Neural cell (in vitro differentiated cells): ENCODE data around the gene CFAP299. TPM values are rescaled to one million over a fixed set of nuclear protein-coding genes. Genes with fewer than 3 reads are reported as not detected.

Source experiments
- H2AFZ ChIP-seq: fragments of 200-600, 300-800 bp; sonication (generic), shearing (Covaris generic); 2 replicates; pipeline ENCODE4 v1.6.0; 2014; ENCODE audit warnings: low read depth, mild to moderate bottlenecking, antibody characterized with exemption, low read length, moderate library complexity
- H3F3A ChIP-seq: fragments of 200-600 bp; shearing (Covaris generic); 2 replicates; pipeline ENCODE4 v1.6.1; 2016; ENCODE audit warnings: mild to moderate bottlenecking, moderate library complexity, mixed read lengths, antibody characterized with exemption, low read length; ENCODE audit not compliant: insufficient read depth, poor library complexity, severe bottlenecking
- H3K27ac ChIP-seq: fragments of 200-600, 300-800 bp; sonication (generic), shearing (Covaris generic); 2 replicates; pipeline ENCODE4 v1.5.1; 2014; ENCODE audit warnings: mild to moderate bottlenecking, low read length, moderate library complexity
- H3K27me3 ChIP-seq: fragments of 300-800, 200-600 bp; sonication (generic), shearing (Covaris generic); 2 replicates; pipeline ENCODE4 v1.6.0; 2014; ENCODE audit warnings: mild to moderate bottlenecking, low read depth, low read length, moderate library complexity; ENCODE audit not compliant: insufficient read depth
- H3K36me3 ChIP-seq: fragments of 300-800, 200-600 bp; sonication (generic), shearing (Covaris generic); 2 replicates; pipeline ENCODE4 v1.5.1; 2014; ENCODE audit warnings: mild to moderate bottlenecking, antibody characterized with exemption, low read length, moderate library complexity; ENCODE audit not compliant: insufficient read depth
- H3K4me2 ChIP-seq: fragments of 300-800, 200-600 bp; sonication (generic), shearing (Covaris generic); 2 replicates; pipeline ENCODE4 v1.6.0; 2014; ENCODE audit warnings: mild to moderate bottlenecking, low read length
- H3K4me3 ChIP-seq: fragments of 300-800, 200-600 bp; sonication (generic), shearing (Covaris generic); 2 replicates; pipeline ENCODE4 v1.5.1; 2014; ENCODE audit warnings: mild to moderate bottlenecking, low read length, moderate library complexity
- H3K79me2 ChIP-seq: fragments of 200-600 bp; shearing (Covaris generic); replicated peaks from 2 replicates; pipeline ENCODE4 v1.6.0; 2014; ENCODE audit warnings: mild to moderate bottlenecking, low read length, moderate library complexity; ENCODE audit not compliant: insufficient read depth
- H3K9ac ChIP-seq: fragments of 300-800, 200-600 bp; sonication (generic), shearing (Covaris generic); 2 replicates; pipeline ENCODE4 v1.6.1; 2016; ENCODE audit warnings: mild to moderate bottlenecking, low read length, mixed read lengths
- H3K9me2 ChIP-seq: fragments of 200-600 bp; shearing (Covaris generic); 2 replicates; pipeline ENCODE4 v1.6.1; 2016; ENCODE audit warnings: mild to moderate bottlenecking, low read length, mixed read lengths; ENCODE audit not compliant: insufficient read depth
- H3K9me3 ChIP-seq: fragments of 200-600, 300-800 bp; sonication (generic), shearing (Covaris generic); 2 replicates; pipeline ENCODE4 v1.6.1; 2016; ENCODE audit warnings: mild to moderate bottlenecking, mixed run types, low read length, moderate library complexity, mixed read lengths
- H4K20me1 ChIP-seq: fragments of 200-600 bp; shearing (Covaris generic); 2 replicates; pipeline ENCODE4 v1.6.1; 2016; ENCODE audit warnings: mild to moderate bottlenecking, mixed run types; ENCODE audit not compliant: insufficient read depth
- EP300 ChIP-seq: fragments of 450-650 bp; conservative IDR thresholded peaks from 2 replicates; pipeline ENCODE4 v1.6.1; 2014; ENCODE audit warnings: antibody characterized with exemption, mild to moderate bottlenecking, moderate library complexity; ENCODE audit not compliant: poor library complexity, severe bottlenecking
- EZH2 ChIP-seq: fragments of 200-600, 300-800 bp; shearing (Covaris generic), sonication (generic); IDR thresholded peaks from 2 replicates; pipeline ENCODE4 v1.6.1; 2014; ENCODE audit warnings: antibody characterized with exemption, low read length, borderline replicate concordance, mild to moderate bottlenecking; ENCODE audit not compliant: insufficient read depth, poor library complexity, severe bottlenecking
- MXI1 ChIP-seq: fragments of 450-650 bp; conservative IDR thresholded peaks from 2 replicates; pipeline ENCODE4 v1.6.1; 2014; ENCODE audit warnings: antibody characterized with exemption, mild to moderate bottlenecking; ENCODE audit not compliant: poor library complexity, severe bottlenecking
- POLR2AphosphoS5 ChIP-seq: IDR thresholded peaks from 2 replicates; pipeline ENCODE4 v1.6.1; 2012
- RAD21 ChIP-seq: fragments of 450-650 bp; conservative IDR thresholded peaks from 2 replicates; pipeline ENCODE4 v1.6.1; 2014; ENCODE audit warnings: antibody characterized with exemption, mild to moderate bottlenecking, moderate library complexity
- SMC3 ChIP-seq: fragments of 450-650 bp; conservative IDR thresholded peaks from 2 replicates; pipeline ENCODE4 v1.6.1; 2014; ENCODE audit warnings: antibody characterized with exemption, mild to moderate bottlenecking, moderate library complexity; ENCODE audit not compliant: poor library complexity
- TAF1 ChIP-seq: IDR thresholded peaks from 2 replicates; pipeline ENCODE4 v1.6.1; 2012; ENCODE audit warnings: low read depth
- polyA plus RNA-seq: library from polyadenylated mRNA; depleted of rRNA; stranded (reverse); fragments of >200 nt; gene quantifications from 2 replicates; pipeline ENCODE4 v1.2.3, GENCODE V29; 2014
- TF ChIP-seq, protein P1 (sequence below): fragments of 450-650 bp; IDR thresholded peaks from 2 replicates; pipeline ENCODE4 v1.5.1; 2014; ENCODE audit warnings: antibody characterized with exemption, mild to moderate bottlenecking, moderate library complexity; ENCODE audit not compliant: poor library complexity, severe bottlenecking
- TF ChIP-seq, protein P2 (sequence below): IDR thresholded peaks from 2 replicates; pipeline ENCODE4 v1.6.1; 2012; ENCODE audit warnings: borderline replicate concordance

Gene CFAP299
- polyA plus RNA-seq, 1 donor from 2014 or later, result not detected

DNA sequence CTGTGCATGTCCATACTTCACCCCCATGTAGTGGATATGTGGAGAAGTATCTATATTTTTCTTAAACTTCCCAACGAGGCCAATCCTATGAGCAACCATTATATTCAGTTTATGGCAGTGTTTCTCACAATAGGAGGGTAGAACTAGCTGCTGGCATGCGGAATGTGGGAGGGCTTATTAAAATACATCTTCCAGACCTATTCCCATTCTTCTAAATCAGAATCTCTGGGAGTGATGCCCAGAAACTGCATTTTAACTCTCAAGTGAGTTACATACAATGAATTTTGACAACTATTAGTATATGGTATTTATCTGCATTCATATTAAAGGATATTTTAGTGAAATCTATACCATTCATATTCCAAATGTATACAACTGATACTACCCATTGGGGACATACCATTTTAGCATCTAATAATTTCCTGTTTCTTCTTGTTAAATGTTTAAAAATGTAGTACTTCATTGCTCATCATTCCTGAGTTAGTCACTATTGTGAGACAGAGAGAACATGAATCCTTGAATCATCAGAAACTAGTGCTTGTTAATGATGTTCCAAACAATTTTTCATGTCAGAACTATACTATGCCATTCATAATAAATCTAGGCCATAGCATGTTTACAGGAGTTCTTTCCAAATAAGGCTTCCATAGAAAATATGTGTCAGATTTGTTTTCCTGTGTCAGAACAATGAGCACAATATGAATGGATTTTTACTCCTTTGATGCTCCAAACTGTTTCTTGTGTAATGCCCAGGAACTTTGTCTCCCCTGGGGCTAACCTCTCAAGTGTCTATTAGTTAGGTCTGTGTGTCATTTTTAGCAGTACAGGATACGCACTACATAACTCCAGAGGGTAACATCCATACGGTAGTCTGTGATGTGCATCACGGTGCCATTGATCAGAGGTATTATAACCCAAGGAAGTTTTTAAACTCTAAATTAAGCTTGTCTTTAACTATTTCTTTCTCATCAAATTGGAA lies 496.1 kb downstream of the CFAP299 start:
- H3K27ac ChIP-seq, result no peak overlapping the region
- H3F3A ChIP-seq, result no peaks in the 10 kb centered on the region
- H3K4me2 ChIP-seq, result no peak overlapping the region
- TF ChIP-seq EZH2 (no peak), TAF1 (no peak)
- H3K9me2 ChIP-seq, result no peaks in the 10 kb centered on the region
- no peaks in the 10 kb centered on the region for H4K20me1 ChIP-seq
- H3K79me2 ChIP-seq, result no peaks in the 10 kb centered on the region
- H2AFZ ChIP-seq, result no peak overlapping the region
- H3K9me3 ChIP-seq, result no peaks in the 10 kb centered on the region
- H3K4me3 ChIP-seq, result no peak overlapping the region
- H3K36me3 ChIP-seq, result no peaks in the 10 kb centered on the region
- H3K9ac ChIP-seq, result no peak overlapping the region
- H3K27me3 ChIP-seq, result no peaks in the 10 kb centered on the region

DNA sequence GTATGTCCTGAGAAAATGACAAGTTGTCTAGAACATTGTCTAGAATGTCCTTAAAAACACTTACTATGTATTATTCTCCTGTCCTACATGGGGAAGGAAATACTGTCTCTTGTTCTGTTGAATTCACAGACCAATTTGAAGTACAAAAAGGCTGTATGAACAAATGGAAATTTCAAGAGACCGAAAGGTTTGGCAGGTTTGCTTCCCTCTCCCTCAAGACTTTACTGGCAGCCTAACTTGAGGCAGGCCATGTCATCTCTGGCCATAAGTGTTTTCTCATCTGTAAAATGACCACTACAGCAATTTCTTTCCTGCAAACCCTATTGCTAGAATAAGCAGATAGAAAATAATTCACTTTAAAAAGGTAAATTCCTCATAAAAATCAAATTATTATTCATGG lies 503.8 kb downstream of the CFAP299 start:
- Histone ChIP-seq H3K36me3 (no peaks in the 10 kb centered on the region), H3K9me2 (no peaks in the 10 kb centered on the region), H3K4me2 (no peak overlapping the region), H2AFZ (no peak overlapping the region), H4K20me1 (no peaks in the 10 kb centered on the region), H3K4me3 (no peak overlapping the region), H3K27me3 (no peaks in the 10 kb centered on the region), H3K9me3 (no peaks in the 10 kb centered on the region), H3K27ac (no peak overlapping the region), H3K79me2 (no peaks in the 10 kb centered on the region), H3F3A (no peaks in the 10 kb centered on the region), H3K9ac (no peak overlapping the region)
- TF ChIP-seq, protein P1, sequence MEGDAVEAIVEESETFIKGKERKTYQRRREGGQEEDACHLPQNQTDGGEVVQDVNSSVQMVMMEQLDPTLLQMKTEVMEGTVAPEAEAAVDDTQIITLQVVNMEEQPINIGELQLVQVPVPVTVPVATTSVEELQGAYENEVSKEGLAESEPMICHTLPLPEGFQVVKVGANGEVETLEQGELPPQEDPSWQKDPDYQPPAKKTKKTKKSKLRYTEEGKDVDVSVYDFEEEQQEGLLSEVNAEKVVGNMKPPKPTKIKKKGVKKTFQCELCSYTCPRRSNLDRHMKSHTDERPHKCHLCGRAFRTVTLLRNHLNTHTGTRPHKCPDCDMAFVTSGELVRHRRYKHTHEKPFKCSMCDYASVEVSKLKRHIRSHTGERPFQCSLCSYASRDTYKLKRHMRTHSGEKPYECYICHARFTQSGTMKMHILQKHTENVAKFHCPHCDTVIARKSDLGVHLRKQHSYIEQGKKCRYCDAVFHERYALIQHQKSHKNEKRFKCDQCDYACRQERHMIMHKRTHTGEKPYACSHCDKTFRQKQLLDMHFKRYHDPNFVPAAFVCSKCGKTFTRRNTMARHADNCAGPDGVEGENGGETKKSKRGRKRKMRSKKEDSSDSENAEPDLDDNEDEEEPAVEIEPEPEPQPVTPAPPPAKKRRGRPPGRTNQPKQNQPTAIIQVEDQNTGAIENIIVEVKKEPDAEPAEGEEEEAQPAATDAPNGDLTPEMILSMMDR, result no peak
- TF ChIP-seq RAD21 (no peak), EZH2 (no peak), EP300 (no peak)

DNA sequence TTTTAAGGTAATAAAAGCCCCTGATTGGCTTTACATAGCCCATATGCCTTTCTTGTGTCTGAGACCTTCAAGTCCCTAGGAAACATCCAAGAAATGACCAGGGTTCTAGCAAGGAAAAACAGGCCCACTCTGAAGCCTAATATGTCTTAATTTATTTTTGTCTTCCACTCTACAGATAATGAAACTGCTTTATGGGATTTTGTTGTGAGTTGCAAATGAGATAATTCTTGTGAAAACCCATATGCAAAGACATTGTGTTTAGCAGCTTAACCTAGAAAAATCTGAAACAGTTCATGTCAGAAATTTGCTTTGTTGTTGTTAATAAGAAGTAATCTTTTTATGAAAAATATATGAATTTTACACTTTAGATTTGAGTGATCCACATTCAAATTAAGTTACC lies 504.3 kb downstream of the CFAP299 start:
- no peaks in the 10 kb centered on the region for H3K79me2 ChIP-seq
- no peak overlapping the region for H3K9ac ChIP-seq
- no peak overlapping the region for H3K4me2 ChIP-seq
- H4K20me1 ChIP-seq, result no peaks in the 10 kb centered on the region
- H3K9me2 ChIP-seq, result no peaks in the 10 kb centered on the region
- H3K27me3 ChIP-seq, result no peaks in the 10 kb centered on the region
- H2AFZ ChIP-seq, result no peak overlapping the region
- H3K27ac ChIP-seq, result no peak overlapping the region
- no peaks in the 10 kb centered on the region for H3F3A ChIP-seq
- H3K36me3 ChIP-seq, result no peaks in the 10 kb centered on the region
- H3K4me3 ChIP-seq, result no peak overlapping the region
- no peaks in the 10 kb centered on the region for H3K9me3 ChIP-seq
- TF ChIP-seq SMC3 (no peak), EP300 (no peak), EZH2 (no peak), MXI1 (no peak), RAD21 (no peak), POLR2AphosphoS5 (no peak), TAF1 (no peak)
- TF ChIP-seq, protein P1, result no peak
- TF ChIP-seq, protein P2, sequence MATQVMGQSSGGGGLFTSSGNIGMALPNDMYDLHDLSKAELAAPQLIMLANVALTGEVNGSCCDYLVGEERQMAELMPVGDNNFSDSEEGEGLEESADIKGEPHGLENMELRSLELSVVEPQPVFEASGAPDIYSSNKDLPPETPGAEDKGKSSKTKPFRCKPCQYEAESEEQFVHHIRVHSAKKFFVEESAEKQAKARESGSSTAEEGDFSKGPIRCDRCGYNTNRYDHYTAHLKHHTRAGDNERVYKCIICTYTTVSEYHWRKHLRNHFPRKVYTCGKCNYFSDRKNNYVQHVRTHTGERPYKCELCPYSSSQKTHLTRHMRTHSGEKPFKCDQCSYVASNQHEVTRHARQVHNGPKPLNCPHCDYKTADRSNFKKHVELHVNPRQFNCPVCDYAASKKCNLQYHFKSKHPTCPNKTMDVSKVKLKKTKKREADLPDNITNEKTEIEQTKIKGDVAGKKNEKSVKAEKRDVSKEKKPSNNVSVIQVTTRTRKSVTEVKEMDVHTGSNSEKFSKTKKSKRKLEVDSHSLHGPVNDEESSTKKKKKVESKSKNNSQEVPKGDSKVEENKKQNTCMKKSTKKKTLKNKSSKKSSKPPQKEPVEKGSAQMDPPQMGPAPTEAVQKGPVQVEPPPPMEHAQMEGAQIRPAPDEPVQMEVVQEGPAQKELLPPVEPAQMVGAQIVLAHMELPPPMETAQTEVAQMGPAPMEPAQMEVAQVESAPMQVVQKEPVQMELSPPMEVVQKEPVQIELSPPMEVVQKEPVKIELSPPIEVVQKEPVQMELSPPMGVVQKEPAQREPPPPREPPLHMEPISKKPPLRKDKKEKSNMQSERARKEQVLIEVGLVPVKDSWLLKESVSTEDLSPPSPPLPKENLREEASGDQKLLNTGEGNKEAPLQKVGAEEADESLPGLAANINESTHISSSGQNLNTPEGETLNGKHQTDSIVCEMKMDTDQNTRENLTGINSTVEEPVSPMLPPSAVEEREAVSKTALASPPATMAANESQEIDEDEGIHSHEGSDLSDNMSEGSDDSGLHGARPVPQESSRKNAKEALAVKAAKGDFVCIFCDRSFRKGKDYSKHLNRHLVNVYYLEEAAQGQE, result no peak
